CD4-positive, alpha-beta T cell treated with Interleukin-17A for 4 hours (primary cell): ENCODE measurements around the gene RER1.
A peak's percentile ranks its signal among the peaks of the same experiment; 100 is the strongest.

Source experiments
- DNase-seq: peaks from one replicate; pipeline ENCODE4 v3.0.0-alpha.2; 2020; ENCODE audit warnings: mixed read lengths

The RER1 gene

DNA sequence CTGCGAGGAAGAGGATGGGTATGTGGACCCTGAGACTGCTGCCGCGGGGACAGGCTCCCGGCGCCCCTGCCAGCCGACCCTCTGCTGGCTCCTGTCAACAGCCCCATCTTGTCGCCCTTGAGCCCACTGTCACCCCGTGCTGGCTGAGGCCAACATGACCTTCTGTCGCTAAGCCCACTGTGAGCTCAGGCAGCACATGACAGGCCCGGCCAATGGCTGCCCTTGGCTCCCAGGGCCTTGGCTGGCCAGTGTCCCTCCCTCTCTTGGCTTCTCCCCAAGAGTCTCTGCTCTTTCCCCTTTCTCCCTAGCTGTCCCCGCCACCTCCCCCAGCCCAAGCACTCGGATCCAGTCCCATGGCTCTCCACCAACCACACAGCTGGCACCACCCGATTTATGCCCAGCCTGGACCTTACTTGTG lies 17.2 kb downstream of the RER1 start:
- no peak for DNase-seq

GRCh38 chr1:2409745-2410144 lies 18.1 kb downstream of the RER1 start:
- no peak for DNase-seq

GRCh38 chr1:2411801-2412394 lies 20.3 kb downstream of the RER1 start:
- DNase-seq, result no peak

- DNase-seq, result peak; percentile 99
Observed at GRCh38 chr1:2412395-2412772, 20.7 kb downstream of the RER1 start, which contains the start of gene PEX10. TSS of gene PEX10 (minus strand) at chr1:2412564. CDS start at chr1:2412502, 62 bp downstream.

DNA sequence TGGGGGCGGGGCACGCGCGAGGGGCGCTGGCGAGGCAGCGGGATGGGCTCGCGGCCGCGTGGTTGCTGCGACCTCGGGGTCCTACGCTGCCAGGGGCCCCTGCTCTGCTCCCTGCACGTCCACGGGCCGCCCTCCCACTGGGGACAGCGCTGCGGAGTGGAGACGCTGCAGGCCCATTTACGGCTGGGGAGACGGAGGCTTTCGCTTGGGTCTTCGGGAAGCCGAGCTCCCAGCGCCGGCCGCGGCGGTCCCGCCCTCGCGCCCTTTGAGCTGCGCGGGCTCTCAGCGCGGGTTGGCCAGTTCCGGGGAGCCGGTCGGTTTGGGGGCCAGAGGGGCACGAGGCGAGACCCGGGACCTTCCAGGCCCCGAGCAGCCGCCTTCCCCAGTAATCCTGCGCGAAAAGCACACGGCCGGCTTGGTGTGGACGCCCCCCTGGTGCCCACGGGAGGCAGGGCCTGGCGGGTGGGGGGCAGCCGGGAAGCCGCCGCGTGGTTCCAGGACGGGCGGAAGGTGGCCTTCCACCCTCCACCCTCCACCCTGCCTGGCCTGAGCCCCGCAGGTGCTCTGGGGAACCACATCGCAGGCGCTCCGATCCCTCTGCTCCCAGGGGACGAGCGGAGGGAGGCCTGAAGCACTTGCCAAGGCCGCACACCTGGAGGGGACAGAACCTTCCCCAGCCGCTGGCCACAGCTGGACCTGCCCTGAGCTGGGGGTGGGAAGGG lies 21.3 kb downstream of the RER1 start:
- DNase-seq, result no peak

GRCh38 chr1:2413495-2414296 lies 22.1 kb downstream of the RER1 start:
- no peak for DNase-seq

DNA sequence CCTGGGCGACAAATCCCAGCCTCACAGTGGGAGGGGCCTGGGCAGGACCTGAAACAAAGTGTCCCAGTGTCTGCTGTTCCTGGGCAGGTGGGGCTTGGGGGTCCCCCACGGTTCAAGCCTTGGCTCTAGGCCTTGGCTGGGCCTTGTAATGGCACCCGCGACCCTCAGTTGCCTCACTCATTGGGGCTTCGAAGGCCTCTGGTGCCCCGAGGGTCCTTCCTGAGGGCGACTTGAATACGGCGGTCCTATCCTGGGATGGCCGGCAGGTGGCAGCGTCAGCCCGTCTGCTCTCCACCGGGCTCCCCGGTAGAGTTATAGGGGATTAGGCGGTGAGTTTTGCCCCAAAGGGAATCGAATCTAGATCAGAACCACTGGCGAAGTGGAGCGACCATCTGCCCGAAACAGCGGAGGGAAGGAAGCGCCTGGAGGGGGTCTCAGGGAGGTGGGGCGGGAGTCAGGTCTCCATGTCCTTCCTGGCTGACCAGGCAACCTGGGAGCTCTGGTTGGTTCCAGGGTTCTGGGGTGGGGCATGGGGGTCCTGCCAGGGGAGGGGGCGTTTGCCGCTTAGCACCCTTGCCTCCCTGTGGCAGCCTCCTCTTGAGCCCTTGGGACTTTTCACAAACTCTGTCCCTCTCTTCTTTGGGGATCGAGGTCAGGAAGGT lies 22.8 kb downstream of the RER1 start:
- peak; percentile 89 for DNase-seq

- peak; percentile 20 for DNase-seq
Observed at GRCh38 chr1:2415337-2415736, 23.7 kb downstream of the RER1 start.

DNA sequence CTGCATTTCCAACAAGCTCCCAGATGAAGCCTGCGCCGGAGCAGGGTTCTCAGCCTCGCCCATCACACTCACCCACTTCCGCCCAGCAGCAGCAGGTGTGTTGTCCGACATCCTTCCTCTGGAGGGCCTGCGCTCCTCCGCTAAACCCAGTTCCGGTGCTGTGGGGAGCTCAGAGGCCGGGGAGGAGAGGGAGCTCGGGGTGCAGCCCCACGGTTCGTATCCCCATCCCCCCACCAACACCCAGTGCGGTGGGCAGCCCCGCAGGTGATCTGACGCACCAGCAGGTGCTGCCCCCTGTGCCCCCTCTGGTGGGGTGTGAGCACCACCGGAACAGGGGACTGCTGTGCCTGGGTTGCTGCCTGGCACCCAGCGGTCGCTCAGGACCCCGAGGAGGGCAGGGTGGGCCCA lies 24.2 kb downstream of the RER1 start:
- peak; percentile 68 for DNase-seq

- DNase-seq, result peak; percentile 62
Observed at GRCh38 chr1:2416403-2416802, 24.8 kb downstream of the RER1 start.

- no peak for DNase-seq
Observed at GRCh38 chr1:2417083-2417832, 25.6 kb downstream of the RER1 start.

DNA sequence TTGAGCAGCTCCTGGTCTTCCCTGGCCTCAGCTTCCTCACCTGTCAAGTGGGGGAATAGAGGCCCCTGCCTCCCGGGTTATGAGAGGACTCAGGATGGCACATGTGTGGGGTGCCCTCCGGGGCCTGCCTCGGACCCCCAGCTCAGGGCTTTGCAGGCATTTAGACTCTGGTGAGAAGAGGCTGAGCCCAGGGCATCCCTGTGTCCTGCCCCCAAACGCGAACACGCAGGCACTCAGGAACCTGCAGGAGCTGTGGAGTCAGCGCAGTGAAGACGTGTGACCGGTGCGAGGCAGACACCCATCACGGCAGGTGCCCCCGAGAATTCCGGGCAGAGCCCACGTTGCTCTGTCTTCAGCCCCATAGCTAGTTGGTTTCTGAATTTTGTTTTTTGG lies 26.2 kb downstream of the RER1 start:
- DNase-seq, result no peak

- no peak for DNase-seq
Observed at GRCh38 chr1:2418791-2419320, 27.2 kb downstream of the RER1 start.

DNA sequence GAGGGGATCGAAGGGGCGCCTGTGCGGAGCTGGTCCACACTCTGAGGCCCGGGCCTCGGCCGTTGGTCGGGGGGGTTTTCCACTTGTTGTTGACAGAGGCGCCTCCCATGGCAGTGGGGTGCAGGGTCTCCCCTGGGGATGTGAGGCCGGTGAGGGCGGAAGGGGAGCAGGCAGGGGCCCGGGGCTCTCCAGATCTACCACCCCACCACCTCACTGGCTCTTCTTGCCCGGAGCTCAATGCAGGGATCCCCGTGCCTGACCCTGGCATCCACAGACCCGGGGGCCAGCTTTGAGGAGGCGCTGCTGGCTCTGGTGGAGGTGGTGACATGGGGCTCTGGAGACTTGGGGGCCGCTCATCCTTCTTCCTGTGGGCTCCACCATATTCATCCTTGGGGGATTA lies 27.8 kb downstream of the RER1 start:
- no peak for DNase-seq

GRCh38 chr1:2422523-2422922 lies 30.9 kb downstream of the RER1 start:
- no peak for DNase-seq

DNA sequence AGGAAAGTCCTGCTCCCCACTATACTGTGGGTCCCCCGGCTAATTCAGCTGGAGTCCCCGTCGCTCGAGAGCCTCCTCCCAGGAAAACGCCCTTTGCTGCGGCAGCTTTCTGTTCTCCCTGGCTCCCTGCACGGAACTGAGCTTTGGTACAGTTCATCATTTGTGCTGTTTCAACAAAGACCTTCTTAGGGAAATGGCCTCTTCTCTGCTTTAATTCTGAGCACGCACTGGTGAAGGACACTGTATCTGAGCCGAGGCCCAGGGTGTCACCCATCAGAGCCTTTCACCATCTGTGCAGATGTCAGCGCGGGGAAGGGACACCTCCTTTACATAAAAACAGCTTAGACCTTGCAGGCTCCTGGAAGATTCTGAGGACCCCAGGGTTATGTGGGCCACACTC lies 34.3 kb downstream of the RER1 start:
- DNase-seq, result no peak

GRCh38 chr1:2426540-2426939 lies 34.9 kb downstream of the RER1 start:
- DNase-seq, result no peak

GRCh38 chr1:2427051-2427450 lies 35.4 kb downstream of the RER1 start:
- no peak for DNase-seq

DNA sequence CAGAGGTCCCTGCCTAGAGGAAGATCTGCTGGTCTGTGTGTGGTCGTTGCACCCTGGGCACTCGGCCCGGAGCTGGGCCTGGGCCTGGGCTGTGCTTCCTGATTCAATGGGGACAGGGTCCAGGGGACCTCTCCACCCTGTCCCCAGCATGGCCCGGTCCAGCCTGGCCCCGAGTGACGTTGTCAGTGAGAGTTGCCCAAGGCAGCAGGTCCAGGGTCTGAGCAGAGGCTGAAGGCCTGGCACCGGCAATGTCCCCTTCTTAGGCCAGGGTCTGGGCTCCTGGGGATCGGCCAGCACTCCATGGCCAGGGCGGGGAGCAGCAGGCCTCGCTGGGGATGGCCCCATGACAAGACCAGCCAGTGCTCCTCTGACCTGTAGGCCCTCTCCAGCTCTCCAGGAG lies 36.3 kb downstream of the RER1 start:
- no peak for DNase-seq

- no peak for DNase-seq
Observed at GRCh38 chr1:2428490-2428889, 36.8 kb downstream of the RER1 start.

GRCh38 chr1:2429780-2430591 lies 38.3 kb downstream of the RER1 start:
- DNase-seq, result no peak

DNA sequence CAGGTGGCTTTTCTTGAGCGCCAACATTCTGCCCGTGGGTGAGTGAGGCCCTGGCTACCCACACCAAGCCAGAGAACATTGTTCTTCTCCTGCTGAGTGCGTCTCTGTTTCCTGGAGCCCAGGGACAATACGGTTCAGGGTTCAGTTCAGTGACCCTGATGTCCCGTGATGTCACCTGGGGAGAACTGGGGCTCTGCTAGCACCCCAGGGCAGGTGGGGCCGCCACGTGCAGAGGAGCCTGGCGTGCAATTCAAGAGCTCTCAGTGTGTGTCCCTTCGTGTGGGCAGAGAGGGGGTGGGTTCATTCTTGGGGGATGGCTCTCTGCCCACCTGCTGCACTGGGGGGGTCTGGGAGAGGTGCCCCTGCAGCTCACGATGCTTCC lies 38.9 kb downstream of the RER1 start:
- no peak for DNase-seq
